RPMI7951 (cell line): ENCODE measurements around the gene PCDH19. TPM values are rescaled to one million over a fixed set of nuclear protein-coding genes. Genes with fewer than 3 reads are reported as not detected.

Experiments
- DNase-seq: peaks from one replicate; pipeline ENCODE4 v3.0.0-alpha.2; 2012; ENCODE audit warnings: low read depth
- total RNA-seq: library from RNA; depleted of rRNA; stranded (reverse); fragments of >200 nt; shearing (Covaris generic); gene quantifications from 2 replicates; pipeline ENCODE4 v1.2.3, GENCODE V29; 2014

PCDH19 gene
- total RNA-seq, 1 experiment from 2014 or later = not detected

DNA sequence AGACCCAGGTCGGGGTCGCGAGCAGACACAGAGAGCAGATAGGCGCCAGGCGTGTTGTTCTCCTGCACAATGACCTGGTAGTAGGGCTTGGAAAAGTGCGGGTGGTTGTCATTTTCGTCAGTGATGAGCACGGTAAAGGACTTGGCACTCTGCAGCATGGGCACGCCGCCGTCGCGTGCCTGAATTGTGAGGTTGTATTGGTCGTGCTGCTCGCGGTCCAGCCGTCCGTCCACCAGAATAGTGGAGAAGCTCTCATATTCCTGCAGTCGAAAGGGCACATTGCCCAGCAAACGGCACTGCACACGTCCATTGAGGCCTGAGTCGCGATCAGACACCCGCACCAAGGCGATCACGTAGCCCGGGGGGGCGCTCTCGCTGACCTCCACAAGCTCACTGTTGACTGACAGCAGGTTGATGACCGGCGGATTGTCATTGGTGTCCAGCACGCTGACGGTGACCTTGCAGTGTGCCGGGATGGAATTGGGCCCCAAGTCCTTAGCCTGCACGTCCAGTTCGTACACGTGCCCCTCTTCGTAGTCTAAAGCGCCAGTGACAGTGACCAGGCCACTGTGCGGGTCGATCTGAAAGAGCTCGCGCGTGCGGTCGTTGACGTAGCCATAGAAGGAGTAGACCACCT is 2.8 kb downstream of the PCDH19 start:
- no peak for DNase-seq

DNA sequence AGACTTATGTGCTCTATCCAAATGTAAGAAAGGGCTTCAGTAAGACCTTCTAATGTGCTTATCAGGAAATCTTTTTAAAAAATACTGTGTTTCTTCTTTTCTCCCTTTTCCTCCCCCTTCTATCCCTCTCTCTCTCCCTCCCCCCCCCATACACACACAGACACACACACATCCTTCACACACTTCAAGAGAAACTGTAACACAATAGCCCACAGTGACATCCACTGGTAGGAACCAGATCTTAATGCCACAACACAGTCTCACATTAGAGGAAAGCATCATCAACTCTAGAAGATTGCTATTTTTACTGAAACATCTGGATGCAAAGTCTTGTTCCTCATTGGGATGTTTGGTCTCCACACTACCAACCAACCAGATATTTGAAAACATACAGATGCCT is 4.6 kb downstream of the PCDH19 start:
- DNase-seq = no peak

DNA sequence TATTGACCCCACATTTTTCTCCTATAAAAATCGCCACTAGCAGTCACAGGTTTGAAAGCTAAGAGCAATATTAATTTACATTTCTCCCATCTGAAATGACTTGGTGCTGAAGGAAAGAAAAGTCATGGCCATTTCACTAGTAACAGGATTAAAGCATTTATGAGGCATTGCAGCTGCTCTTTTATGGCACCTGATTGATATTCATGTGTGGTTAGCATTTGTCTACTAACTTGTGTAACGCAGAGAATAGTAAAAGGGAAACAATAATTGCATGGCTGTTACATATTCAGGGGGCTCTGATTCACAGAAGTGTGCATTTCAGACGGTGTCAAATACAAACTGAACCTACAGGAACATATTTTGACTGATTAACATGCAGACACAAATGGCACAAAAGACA is 5.2 kb downstream of the PCDH19 start:
- DNase-seq = no peak

DNA sequence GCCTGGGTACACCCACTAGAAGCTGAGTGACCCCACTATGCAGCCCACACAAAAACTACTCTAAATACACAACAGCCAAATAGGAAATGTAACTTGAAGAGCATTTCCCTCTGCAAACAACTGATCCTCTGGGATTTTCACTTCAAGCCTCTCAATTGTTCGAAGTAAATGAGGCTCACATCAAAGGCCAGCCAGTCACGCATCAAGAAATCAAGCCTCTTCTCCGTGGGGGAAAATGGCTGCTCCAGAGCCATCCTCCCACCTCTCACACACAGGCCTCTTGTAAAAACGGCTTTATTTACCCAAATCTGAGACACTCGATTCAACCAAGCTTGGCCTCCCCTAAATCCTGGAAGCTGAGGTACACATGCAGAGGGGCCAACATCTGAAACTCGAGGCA is 14.3 kb downstream of the PCDH19 start:
- DNase-seq = no peak

DNA sequence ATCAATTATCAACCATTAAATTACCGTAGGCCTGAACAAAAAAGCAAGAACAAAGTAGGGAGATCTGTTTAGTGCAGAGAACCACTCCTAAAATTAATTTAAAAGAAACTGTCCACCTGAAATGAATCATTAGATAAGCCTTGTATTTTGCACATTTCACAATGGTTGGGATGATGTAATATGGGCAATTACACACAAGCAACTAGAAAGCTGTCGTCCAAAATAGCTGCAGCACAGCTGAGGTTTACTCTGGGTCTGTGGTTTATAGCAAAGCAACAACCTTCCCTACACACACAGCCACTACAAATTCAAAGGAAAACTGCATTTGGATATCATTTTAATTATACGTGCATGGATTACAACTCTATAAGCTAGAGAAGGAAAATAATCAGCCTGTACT is 28.5 kb downstream of the PCDH19 start:
- no peak for DNase-seq

DNA sequence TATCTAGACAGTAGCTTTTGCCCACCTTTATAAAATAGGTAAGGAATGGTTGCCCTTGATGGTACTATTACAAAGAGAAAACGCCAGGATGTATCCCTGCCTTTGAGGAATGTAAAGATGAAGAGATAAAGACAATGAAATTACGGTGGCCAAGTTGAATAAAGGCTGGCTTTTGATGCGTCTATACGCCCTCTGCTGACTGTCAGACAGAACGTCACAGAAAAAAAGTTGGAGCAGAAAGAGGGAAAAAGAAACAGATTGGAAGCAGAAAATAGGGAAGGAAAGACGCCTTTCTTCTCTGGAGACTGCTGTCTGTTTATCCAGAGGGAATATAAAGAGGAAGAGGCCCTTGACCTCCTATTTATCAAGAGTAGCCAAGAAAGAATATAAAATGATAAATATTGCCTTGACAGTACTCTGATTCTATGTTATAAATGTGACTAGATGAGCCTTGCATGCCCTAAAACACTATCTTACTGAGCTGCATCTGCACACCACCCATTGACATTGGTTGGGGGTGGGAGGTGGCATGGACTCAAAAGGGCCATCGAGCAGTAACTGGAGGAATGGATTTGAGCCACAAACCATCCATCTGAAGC is 30.6 kb downstream of the PCDH19 start:
- DNase-seq = peak; percentile 25

DNA sequence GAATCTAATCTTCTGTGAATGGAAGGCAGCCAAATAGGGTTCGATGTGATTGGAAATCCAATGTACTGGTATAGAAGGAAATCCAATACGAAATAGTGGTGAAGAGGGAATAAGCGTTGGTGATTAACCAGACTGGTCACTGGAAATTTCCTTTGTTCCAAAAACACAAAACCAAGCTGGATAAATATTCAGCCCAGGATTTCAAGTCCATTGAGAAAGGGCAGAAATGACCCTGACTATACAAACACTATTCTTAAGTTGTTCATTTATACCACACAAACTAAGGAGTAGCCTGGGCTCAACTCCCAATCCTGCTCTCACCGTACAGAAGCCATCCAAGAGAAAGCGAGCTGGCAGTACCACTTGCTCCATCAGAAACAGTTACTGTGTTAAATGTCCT is 32.2 kb downstream of the PCDH19 start:
- DNase-seq = no peak

DNA sequence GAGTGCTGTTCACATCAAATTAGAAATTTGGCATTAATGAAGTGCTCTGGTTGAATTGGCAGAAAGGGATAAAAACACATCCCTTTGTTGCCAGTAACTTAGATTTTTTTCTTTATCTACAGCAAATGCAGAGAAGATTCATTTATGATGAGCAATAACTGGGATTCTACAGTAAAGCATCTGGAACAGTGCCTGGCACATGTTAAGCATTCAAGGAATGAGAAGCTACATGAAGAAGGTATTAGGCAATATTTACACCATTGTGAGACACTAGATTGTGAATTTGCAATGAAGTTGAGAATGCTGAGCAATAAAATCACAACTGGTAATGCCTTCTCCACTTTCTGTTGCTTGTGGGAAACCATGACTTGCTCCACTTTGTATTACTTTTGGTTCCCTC is 33.5 kb downstream of the PCDH19 start:
- no peak for DNase-seq

DNA sequence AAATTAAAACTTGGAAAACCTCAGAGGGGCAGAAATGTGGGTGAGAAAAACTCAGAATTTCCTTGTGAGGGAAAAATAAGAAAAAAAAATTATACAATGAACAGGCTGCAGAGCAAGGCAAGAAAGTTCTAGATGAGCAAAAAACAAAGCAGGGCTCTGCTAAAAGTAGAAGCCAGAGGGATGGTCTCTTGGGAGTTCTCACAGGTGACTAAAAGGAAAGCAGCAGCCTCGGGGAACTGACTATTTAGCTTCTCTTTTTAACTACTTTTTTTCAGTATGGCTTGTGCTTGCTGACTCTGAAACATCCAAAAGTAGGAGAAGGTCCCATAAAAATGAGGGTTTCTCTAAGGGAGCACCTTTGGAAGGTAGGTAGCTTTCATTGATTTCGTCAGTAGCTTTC is 36.4 kb downstream of the PCDH19 start:
- no peak for DNase-seq

DNA sequence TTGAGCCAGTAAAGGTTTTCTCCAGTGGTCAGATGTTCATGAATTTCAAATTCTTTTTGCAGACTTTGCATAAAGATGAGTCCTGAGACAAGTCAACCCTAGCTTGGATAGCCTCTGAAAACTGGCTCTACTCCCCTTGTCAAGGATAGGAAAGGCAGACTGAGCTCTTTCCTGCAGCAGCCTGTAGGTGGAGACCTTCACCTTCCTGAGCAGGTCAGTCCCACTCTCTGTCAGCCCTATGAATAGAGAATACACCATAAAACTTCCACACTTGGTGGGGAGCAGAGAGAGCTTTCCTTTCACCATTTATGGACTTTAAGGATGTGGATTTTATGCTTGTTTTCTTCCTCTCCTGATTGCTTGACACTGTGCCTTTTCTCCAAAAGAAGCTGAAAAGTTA is 41.9 kb downstream of the PCDH19 start:
- no peak for DNase-seq

DNA sequence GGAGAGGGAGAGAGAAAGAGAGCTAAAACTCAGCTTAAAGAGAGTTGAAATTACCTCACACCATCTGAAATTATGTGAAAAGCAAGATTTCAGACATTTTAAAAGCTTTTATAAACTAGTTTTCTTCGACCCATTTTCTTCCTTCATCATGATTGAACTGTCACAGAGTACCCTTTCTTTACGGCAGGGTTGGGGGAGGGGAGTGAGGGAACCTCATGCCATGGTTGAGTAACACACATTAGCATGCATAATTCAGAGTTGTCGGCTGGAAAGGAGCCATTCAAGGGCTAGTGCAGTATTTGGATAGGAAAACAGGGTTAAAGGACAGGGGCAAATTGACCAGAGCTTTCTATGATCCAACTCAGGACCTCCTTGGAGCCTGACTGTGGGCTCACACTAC is 46.2 kb downstream of the PCDH19 start:
- DNase-seq = no peak

DNA sequence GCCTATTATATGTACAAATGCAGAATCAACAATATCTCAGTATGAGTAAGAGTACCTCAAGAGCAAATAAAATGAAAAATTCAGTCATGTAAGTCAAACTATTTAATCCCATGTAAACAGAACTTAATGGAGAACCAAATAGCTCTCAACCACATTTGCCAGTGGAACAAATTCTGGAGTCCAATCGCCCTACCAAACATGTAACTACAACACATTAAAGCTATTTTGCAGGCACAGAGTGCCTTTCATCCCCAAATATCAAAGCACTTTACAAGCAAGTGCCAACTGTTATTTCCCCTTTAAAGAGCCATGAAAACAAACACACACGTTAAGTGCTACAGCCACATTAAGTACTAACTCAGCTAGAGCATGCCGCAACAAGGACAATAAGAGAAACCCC is 51.3 kb downstream of the PCDH19 start:
- no peak for DNase-seq

DNA sequence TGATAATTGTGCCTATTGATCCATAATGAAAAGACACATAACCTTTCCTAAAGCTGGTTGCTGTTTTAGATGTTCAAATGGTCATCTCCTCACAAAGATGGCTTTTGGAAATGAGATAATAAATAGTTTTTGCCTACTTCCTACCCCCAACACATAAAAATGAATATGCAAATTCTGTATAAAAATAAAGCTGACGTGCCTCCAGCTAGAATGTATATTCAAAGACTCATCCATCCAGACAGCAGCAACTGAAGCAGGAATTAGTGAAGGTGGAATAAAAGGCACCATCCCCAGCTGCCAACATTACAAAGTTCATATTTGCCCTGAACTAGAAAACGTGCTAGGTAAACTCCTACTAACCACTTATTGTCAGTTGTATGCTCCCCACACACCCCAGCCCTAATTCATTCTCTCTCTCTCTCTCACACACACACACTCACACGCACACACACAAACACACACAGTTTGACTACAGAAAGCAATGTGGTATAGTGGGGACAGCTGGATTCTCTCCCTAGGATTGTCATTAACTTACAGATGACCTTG is 53.6 kb downstream of the PCDH19 start:
- no peak for DNase-seq

DNA sequence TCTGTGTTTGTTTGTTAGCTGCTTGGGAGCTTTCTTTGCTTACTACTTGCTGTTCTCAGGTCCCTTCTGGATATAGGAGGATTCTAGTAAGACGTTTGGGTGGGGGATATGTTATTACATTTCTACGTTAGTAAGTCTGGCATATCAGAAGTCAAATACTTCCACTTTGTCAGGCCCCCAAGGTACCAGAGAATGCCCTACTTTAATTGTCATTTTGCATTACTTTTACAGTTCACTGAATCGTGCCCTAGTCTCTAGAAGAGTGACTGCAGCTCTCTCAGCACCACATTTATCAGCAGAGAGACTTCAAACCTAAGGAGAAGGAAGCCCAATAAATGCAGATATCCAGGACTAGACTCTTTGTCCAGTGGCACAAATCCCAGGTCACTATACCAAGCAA is 54.4 kb downstream of the PCDH19 start:
- DNase-seq = no peak

DNA sequence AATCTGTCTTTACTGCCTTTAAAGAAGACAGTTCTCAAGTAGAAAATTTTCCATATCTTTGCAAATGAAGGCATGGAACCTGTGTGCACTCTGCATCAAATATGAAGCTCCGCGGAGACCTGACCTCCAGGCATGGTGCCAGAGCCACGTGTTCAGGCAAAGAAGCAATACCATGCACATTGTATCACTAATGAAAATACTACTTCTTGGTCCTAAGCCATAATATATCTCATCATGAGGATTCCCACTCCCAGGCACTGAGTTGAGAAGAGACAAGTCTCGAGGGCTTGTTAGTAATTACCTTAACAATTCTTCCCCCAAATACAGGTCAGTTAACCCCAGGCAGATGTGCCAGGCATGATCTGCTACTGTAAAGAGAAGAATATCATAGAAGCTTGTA is 56.7 kb downstream of the PCDH19 start:
- no peak for DNase-seq

DNA sequence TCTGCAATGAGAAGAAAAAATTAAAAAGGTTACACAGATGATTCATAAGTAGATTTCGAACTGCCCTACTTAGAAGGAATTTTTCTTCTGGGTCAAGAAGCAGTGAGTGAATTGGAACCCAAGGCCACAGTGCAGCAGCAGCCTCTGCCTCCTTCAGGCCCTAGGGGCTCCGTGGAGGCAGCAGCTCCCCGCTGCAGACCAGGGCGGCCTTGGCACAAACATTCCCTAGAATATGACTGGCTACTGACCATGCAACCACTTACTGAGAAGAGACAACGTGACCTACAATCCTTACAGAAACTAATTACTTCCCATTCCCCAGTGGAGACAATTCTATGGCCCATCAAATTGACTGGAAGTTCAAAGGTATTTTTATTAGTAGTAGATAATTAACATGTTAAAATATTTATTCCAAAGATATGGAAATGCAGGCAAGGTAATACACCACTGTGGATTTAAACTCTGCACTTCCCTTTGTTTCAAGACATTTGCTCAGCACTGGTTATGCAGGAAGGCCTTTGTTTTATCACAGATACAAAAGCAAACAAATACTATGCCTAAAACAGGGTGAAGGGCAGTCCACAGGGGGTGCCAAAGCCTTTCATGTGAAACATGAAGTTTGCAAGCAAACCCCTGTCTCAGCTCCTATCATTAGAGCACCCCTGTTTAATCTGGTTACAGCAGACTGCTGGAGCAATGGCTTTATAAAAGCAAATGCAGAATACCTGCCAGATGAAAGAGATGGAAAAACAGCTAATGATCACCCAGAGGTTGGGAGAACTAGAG is 59.2 kb downstream of the PCDH19 start:
- no peak for DNase-seq

DNA sequence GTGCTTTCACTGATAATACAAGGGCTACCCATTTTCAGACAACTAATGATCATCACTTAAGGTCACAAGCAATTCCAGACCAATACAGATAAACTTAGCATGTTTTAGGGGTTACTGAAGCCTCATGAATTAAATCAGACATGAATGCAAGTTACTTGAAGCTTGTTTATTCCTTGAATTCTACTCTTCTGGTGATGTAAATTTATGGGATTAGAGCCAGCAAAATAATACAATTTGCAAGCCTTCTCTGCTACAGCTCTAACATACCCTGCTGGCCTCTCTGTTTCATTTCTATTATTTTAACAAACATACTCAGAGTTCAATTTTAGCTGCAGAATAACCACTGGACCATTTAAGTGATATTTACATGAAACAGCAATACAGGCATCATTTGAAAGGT is 60.7 kb downstream of the PCDH19 start:
- no peak for DNase-seq

DNA sequence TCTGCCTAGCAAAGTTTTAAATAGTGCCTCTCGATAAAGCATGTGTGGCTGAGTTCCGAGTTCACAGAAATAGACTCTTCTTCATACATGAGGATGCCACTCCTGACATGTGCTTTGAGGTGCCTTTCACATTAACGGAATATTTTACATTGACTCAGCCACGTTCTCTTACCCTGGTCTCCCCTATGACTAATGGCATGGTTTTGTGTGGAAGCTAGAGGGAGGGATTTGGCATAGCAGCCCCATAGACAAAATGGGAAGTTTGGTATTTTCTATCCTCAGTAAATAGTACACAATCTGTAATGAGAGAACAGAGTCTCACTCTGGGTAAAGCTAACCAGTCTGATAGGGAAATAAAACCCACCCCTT is 68.9 kb downstream of the PCDH19 start:
- no peak for DNase-seq

DNA sequence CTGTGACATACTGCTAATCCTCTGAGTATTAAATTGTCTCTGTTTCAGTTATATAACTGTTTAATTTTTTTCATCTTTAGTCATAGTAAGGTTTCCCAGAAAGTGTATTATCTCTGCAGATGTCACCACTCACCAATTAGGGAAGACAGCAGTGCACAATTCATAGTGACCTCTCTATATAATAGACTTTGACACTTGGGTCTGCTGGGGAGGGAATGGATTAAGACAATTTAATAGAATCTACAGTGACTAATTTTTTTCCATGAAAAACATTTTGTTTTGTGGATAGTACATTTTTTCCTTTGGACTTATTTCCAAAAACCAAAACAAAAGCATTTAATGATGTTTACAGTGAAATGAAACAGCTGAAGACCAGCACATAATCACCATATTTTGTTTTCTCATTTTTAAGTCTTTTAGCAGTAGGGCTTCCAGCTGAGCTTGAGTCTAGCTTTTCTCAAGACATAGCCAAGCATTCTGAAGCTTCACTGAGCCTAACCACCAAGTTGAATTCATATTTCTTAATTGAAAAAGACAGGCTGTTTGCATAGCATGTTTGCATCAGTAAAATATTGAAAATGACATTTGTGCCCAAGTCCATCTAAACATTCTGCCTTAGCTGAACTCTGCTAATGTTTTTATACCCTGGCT is 69.5 kb downstream of the PCDH19 start:
- no peak for DNase-seq

DNA sequence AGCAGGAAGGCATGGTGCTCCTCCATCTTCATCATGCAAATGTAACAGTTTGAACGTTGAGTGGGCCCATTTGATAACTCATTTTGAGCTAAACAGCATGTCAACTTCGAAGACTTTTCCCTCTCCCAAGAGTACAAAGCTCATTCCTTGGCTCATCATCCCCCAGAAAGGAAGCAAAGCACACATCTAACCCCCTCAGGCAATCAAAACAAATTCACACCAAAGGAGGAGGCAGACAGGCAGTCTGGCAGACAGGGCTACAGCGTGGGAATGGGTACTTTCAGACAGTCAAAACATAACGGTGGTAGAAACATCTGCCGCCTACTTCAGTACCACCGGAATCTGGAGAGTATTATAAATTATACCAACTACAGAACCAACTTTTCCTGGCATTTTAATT is 81.7 kb downstream of the PCDH19 start:
- no peak for DNase-seq

DNA sequence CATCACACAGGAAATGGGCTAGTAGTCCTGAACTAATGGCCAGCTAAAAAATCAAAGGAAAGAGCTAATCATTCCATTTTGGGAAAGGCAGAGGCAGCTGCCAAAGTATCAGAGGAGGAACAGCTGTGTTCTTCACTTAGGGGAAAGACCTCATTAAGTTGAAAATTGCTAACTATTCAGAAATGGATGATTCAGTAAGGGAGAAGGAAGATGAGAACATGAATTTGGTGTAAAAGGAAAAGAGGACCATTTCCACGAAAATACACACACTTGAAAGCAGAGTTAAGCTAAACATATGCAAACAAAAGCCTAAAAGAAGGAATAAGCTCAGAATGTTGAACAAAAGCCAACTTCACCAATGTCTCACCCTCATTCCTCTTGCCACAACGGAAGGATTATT is 90.4 kb downstream of the PCDH19 start:
- DNase-seq = no peak

DNA sequence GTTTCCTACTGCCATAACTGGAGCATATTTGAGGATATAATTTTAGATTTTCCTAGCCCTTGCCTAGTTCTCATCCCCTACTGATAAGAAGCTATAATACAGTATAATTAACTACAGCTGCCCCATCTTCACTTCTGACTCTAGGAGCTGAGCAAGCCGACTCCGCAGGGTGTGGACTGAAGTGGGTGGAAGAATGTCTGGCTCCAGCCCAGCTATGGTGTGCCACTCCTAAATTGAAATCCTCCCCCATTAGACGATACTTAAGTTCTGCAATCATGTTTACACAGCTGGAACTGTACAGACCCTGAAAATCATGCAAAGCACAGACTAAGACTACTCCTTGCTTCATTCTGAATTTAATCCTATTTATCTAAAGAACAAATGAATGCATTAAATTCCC is 93.1 kb downstream of the PCDH19 start:
- DNase-seq = no peak

DNA sequence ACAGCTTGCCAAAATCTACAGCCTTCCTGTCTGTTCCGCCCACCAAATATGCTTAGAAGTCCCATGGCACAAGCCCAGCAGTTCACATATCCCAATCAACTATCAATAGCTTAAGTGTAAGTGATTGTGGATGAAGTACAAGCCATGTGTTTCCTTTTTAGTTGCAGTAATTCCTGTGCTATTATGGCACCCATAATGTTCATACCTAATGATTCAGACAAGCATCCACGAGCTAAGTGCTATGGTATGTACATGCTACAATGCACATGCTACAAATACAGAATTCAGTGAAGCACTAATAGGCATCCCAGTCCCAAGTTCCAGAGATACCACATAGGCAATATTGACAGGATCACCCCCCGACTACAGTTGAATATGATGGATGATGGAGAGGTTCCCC is 94.5 kb downstream of the PCDH19 start:
- no peak for DNase-seq
